HEK293 (cell line): ENCODE data around the gene HOXD3.

Source experiments
- CTCF ChIP-seq: fragments of 450-650 bp; formaldehyde crosslinking; IDR thresholded peaks from 2 replicates; pipeline ENCODE4 v1.5.1; 2016; ENCODE audit warnings: missing biosample characterization, missing genetic modification characterization
- REST ChIP-seq: fragments of 450-650 bp; formaldehyde crosslinking; IDR thresholded peaks from 2 replicates; pipeline ENCODE4 v1.5.1; 2016; ENCODE audit warnings: missing biosample characterization, missing genetic modification characterization
- ZBTB6 ChIP-seq: fragments of 450-650 bp; formaldehyde crosslinking; IDR thresholded peaks from 2 replicates; pipeline ENCODE4 v1.5.1; 2017; ENCODE audit warnings: missing biosample characterization, missing genetic modification characterization
- ZNF274 ChIP-seq, 2 experiments: fragments of 200-500 bp in 1 of 2; fragments of 450-650 bp in 1 of 2; sonication (Bioruptor generic) in 1 of 2; formaldehyde crosslinking in 1 of 2; IDR thresholded peaks; 2 replicates each; pipeline versions ENCODE4 v1.5.1 to v1.6.1; 2014 to 2016; ENCODE audit warnings: borderline replicate concordance in 1 of 2, inconsistent platforms in 1 of 2, low read length in 1 of 2, missing biosample characterization in 1 of 2, missing genetic modification characterization in 1 of 2
- ZNF280D ChIP-seq: fragments of 450-650 bp; formaldehyde crosslinking; IDR thresholded peaks from 2 replicates; pipeline ENCODE4 v1.5.1; 2016; ENCODE audit warnings: missing biosample characterization, missing genetic modification characterization
- ZSCAN18 ChIP-seq: fragments of 450-650 bp; formaldehyde crosslinking; IDR thresholded peaks from 2 replicates; pipeline ENCODE4 v1.5.1; 2016; ENCODE audit warnings: missing biosample characterization, missing genetic modification characterization

- TF ChIP-seq CTCF (tag by site-specific recombination) (no peak), ZBTB6 (tag by site-specific recombination) (no peak), ZNF280D (no peak), ZSCAN18 (tag by site-specific recombination) (no peak), ZNF274 (IDR thresholded peaks at IDR 0.05; ENCODE audit: low read length) (no peak), ZNF274 (tag by site-specific recombination; IDR thresholded peaks at IDR 0.05; ENCODE audit: borderline replicate concordance) (no peak), REST (no peak)
Observed at GRCh38 chr2:176186024-176186423, 28.9 kb downstream of the HOXD3 start.
